GM12872 (cell line): ENCODE measurements around the gene ARHGEF16.

Source experiments
- CTCF ChIP-seq: IDR thresholded peaks from 3 replicates; pipeline ENCODE4 v1.5.1; 2011; ENCODE audit warnings: low read depth, mild to moderate bottlenecking, low read length, moderate library complexity; ENCODE audit not compliant: insufficient read depth

The ARHGEF16 gene

DNA sequence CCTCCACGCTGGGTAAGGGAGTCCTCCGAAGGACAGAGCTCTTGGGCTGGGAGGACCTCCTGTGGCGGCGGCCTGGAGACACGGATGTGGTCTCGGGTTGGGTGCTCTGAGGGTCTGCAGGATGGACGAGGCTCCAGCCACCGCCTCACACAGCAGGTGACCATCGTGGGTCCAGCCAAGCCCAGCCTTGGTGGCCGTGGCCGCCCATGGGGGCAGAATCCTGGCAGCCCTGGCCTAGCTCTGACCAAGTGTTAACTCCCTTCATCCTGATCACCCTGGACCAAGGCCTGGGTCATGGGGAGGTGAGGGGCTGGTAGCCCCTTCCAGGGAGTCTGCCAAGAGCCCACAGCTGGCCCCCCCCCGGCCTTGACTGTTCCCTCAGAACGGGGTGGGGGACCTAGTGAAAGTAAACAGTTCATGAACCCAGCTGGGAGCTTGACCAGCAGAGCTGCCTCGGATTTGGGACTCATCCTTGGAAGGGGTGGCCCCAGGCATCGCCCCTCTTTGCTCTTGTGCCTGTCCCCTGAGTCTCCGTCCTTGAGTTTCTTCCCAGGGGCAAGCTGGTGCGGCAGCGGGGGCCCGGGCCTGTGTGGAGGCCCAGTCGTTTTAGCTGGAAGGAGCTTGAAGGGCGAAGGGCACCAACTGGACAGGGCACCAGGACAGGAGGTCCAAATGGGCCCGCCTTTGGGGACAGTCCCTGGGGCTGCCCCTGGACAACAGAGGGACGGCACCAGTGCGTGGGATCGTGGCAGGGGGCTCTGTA lies 17.8 kb downstream of the ARHGEF16 start:
- no peak for TF ChIP-seq CTCF

DNA sequence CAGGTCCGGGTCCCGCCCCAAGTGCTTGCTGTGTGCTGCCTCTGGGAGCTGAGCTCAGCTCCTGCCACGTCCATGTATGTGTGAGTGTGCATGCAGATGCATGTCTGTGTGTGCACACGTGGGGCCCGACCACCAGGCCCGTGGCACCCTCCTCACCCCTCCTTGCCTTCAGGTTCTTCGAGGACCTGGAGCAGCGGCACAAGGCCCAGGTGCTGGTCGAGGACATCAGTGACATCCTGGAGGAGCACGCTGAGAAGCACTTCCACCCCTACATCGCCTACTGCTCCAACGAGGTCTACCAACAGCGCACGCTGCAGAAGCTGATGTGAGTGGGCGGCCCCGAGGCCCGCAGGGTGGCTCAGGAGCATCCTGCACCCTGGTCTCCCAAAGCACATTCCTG lies 18.4 kb downstream of the ARHGEF16 start:
- no peak for TF ChIP-seq CTCF

DNA sequence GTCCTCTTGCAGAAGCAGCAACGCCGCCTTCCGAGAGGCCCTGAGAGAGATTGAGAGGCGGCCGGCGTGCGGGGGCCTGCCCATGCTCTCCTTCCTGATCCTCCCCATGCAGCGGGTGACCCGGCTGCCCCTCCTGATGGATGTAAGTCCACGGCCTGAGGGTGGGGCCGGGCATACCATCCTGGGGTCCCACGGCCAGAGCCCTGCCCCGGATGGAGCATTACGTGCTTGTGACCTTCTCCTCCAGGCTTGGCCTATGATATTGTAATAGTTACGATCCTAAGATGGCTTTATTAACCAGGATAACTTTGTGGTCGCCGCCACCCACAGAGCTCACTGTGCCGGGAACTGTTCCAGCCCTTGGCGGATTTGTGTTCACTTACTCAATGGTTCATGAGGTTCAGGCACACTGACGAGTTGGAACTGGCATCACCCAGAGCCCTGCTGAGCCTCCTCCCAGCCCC lies 18.9 kb downstream of the ARHGEF16 start:
- TF ChIP-seq CTCF: no peak

DNA sequence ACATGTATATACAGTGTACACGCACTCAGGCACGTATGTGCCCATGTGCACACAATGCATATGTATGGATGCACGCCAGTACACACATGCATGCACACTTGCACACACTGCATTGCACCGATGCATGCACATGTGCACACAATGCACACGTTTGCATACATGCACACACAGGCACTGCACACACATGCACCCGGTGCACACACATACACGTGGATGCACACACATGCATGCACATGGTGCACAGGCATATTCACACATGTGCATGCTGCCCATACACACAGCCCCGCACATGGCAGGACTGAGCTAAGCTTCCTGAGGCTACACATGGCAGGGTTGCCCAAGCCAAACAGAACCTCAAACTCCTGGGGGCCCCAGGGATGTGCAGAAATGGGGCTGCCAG lies 19.6 kb downstream of the ARHGEF16 start:
- no peak for TF ChIP-seq CTCF

DNA sequence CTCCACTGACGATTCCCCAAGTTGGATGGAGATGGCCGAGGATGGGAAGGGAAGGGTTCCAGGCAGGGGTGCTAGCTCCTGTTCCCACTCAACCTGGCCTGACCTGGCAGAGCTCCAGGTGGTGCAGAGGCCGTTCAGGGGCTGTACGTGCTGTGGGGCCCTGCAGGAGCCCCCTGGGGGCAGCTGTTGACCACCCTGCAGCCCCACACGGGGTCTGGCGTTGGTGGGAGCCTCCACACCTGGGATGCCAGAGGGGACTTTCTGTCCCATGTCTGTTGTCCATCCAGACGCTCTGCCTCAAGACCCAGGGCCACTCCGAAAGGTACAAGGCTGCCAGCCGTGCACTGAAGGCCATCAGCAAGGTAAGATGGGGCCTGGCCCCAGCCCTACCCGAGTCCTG lies 20.0 kb downstream of the ARHGEF16 start:
- no peak for TF ChIP-seq CTCF

DNA sequence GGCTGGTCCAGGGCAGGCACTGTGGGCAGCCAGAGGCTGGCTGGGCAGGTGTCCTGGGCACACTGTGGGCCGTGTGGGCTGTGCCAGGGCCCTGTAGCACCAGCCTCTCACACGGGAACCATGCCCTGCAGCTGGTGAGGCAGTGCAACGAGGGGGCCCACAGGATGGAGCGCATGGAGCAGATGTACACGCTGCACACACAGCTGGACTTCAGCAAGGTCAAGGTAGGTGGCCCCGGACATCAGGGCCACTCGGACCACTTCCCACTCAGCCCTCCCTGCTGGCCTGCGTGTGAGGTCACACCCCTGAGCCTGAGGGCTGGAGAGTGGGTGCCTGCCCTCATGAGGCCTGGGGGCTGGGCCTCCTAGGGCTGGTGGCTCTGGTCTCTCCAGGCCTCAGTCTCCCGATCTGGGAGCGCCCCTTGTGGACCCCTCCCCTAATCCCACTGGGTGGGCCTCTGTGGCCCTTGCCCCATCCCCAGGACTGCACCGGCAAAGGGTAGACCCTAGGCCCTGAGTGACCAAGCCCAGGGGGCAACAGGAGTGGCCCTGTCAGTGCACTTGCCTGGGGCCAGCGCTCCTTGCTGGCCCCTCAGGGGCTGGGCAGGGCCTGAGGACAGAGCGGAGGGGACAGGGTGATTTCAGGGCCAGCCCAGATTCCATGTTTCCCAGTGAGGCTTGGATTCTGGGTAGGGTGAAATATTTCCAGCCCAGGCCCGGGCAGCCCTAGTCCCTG lies 21.5 kb downstream of the ARHGEF16 start:
- TF ChIP-seq CTCF: no peak

GRCh38 chr1:3476666-3477065 lies 22.2 kb downstream of the ARHGEF16 start:
- TF ChIP-seq CTCF: no peak
